Middle frontal gyrus (tissue), 1 donor: Measurements from ENCODE around the gene PHACTR4.
"Not testable (repeated sequence)": the region's sequence is repeated elsewhere in the genome, so short reads cannot be mapped to it uniquely, and the experiment has no call there.

Experiments
- DNase-seq: peaks from one replicate; pipeline ENCODE4 v3.0.0-alpha.2; 2015; ENCODE audit warnings: low spot score; ENCODE audit errors: extremely low spot score

The PHACTR4 gene

DNA sequence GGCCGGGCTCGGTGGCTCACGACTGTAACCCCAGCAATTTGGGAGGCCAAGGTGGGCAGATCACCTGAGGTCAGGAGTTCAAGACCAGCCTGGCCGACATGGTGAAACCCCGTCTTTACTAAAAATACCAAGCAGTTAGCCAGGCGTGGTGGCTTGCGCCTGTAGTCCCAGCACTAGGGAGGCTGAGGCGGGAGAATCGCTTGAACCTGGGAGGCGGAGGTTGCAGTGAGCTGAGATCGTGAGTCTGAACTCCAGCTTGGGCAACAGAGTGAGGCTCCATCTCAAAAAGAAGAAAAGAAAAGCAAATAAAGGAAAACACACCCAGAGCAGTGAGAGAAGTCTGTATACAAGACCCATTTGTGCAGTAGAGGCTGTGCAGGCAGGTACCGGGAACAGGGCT is 151.3 kb downstream of the PHACTR4 start:
- not testable (repeated sequence) for DNase-seq

DNA sequence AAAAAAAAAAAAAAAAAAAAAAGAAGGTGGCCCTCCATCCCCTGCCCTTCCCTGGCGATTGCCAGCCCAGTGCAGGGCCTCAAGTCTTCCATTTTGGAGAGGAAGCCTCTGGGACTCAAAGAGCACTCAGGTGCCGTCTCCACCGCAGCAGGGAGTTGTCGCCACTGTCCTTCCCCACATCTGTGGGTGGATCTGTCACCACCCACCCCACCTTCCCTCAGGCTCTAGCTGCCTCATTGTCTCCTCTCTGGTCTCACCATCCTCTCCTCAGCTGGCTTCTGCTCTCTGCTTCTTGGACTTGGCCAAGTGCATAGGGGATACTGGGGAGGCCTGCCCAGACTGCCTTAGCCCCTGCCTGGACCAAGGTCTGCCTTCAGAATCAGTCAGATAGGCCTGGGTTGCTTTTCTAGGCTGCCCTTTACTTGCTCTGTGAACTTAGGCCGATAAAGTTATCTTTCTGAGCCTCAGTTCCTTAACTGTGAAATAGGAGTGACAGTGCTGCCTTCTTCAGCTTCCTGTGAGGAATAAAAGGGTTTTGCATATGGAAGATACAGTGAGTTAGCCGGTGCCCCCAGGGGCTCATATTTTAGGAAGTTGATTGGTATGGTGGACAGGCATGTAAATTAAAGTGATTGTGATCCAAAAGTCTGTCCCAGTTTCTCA is 152.1 kb downstream of the PHACTR4 start:
- DNase-seq, result no peak

DNA sequence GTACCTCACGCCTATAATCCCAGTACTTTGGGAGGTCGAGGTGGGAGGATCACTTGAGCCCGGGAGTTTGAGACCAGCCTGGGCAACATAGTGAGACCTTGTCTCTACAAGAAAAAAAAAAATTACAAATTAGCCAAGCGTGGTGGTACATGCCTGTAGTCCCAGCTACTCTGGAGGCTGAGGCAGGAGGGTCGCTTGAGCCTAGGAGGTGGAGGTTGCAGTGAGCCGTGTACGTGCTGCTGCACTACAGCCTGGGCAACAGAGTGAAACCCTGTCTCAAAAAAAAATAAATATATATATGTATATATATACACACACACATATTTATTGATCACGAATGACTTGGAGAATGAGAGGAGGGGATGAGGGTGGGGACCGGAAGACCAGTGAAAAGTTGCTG is 153.0 kb downstream of the PHACTR4 start:
- not testable (repeated sequence) for DNase-seq

DNA sequence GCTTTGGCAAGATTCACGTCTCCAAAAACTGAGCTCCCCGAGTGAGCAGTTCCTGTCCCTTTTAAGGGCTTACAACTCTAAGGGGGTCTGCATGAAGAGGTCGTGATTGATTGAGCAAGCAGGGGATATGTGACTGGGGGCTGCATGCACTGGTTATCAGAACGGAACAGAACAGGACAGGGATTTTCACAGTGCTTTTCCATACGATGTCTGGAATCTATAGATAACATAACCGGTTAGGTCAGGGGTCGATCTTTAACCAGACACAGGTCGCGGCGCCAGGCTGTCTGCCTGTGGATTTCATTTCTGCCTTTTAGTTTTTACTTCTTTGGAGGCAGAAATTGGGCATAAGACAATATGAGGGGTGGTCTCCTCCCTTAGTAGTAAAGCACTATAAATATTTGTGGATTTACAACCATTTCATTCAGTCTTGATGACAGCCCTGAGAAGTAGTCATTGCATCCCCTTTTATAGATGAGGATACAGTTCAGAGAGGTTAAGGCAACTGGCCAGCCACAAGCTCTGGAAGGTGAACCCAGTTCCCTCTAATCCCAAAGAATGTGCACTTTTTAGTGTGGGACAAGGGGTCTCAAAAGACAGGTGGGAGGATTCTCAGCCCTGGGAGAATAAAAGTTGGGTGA is 155.6 kb downstream of the PHACTR4 start:
- DNase-seq, result not testable (repeated sequence)

DNA sequence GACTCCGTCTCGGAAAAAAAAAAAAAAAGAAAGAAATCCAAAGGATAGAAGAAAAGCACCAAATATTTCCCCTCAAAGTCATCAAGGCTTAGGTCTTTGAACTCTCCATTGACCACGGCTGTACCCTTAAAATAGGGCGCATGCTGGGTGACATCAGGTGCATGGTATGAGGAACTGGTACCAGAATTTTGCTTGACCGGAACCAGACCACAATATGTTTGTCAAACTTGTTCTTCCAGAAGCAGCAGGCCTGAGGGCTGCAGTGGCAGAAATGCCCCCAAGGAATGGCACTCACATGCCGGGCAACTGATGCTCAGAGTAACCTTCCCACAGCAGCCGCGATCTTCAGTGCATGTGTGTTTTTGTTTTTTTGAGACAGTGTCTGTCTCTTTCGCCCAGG is 157.3 kb downstream of the PHACTR4 start:
- no peak for DNase-seq

DNA sequence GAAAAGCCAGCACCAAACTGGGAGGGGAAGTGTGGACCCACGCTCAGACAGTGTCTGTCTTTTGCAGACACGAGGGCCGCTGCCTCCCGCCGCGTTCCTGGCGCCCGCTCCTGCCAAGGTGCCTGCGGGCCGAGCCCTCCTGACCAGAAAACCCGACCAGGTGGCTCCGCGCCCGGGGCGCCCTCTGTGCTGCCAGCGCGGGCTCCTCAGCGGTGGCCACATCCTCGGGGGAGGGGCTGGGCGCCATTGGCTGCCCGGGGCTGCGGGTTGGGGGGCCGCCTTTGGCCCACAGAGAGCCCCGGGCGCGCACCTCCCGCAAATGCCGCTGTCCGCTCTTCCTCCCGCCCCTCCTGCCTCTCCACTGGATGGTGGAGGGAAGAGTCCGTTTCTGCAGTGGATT is 160.9 kb downstream of the PHACTR4 start:
- DNase-seq, result no peak

DNA sequence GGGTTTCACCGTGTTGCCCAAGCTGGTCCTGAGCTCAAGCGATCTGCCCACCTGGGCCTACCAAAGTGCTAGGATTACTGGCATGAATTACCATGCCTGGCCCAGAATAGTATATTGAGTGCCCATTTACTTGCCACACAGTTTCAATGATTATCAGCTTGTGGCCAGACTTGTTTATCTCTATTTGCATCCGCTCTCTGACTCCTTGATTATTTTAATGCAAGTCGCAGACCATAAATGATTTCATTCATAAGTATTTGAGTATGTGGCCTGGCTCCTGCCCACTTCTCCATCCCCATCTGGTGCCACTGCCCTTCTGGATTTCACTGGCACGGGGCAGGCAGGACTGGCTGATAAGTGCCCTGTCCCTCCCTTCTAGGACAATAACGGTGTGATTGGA is 165.1 kb downstream of the PHACTR4 start:
- no peak for DNase-seq

DNA sequence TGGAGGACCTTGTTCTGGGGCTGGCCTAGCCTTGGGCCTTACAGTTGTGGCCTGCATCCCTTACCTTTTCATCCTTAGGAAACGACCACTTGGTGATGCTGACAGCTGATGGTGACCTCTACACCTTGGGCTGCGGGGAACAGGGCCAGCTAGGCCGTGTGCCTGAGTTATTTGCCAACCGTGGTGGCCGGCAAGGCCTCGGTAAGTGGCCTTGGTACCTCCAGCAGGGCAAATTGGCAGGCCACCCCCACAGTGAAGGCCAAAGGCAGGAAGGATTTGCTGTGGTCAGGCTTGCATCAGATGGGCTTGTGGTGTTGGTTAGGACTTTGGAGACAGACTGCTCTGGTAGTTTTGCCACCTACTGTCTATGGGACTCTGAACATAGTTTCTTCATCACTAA is 165.6 kb downstream of the PHACTR4 start:
- no peak for DNase-seq

DNA sequence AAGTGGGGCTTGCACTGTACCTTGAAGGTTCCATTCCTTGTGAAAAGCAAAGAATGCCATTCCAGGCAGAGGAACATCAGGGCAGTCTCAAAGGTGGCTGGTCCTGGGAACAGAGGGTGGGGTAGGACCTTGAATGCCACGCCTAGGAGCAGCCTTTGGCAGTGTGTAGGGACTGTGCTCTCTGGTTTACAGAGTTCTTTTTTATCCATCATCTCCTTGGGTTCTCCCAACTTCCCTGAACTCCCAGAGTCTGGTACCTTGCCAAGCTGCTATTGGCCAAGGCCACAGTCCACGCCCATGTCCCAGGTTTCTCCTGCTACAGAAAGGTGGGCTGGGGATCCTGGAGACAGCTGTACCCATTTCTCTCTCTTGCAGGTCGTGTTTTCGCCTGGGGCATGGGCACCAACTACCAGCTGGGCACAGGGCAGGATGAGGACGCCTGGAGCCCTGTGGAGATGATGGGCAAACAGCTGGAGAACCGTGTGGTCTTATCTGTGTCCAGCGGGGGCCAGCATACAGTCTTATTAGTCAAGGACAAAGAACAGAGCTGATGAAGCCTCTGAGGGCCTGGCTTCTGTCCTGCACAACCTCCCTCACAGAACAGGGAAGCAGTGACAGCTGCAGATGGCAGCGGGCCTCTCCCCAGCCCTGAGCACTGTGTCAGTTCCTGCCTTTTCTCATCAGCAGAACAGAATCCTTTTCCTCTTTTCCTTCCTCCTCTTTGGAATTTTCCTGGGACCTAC is 168.1 kb downstream of the PHACTR4 start:
- no peak for DNase-seq

DNA sequence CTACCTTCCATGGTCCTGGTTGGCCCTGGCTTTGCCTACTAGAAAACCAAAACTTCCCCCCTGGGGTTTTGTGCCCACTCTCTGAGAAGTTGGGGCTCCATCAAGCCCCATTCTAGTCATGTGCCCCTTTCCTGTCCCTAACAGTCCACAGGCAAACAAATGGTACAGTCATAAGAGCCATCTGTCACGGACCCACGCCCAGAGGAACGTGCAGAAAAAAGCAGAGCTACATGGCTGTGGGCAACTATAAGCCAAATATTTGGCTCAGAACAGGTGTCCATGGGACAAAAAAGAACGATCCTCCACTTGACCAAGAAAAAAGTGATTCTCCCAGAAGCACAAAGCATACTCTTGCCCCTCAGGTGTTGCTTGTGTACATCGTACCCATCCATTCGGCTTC is 168.7 kb downstream of the PHACTR4 start:
- DNase-seq, result no peak

DNA sequence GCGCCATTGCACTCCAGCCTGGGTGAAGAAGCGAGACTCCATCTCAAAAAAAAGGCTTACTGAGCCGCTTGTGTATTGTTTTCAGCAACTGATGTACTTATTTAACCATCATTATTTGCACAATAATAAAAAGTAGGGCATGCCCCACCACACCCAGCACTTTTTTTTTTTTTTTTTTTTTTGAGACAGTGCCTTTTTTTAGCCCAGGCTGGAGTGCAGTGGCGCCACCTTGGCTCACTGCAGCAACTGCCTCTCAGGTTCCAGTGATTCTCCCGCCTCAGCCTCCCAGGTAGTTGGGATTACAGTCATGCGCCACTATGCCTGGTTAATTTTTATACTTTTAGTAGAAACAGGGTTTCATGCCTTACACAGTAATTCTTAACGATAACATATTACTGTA is 171.1 kb downstream of the PHACTR4 start:
- no peak for DNase-seq

DNA sequence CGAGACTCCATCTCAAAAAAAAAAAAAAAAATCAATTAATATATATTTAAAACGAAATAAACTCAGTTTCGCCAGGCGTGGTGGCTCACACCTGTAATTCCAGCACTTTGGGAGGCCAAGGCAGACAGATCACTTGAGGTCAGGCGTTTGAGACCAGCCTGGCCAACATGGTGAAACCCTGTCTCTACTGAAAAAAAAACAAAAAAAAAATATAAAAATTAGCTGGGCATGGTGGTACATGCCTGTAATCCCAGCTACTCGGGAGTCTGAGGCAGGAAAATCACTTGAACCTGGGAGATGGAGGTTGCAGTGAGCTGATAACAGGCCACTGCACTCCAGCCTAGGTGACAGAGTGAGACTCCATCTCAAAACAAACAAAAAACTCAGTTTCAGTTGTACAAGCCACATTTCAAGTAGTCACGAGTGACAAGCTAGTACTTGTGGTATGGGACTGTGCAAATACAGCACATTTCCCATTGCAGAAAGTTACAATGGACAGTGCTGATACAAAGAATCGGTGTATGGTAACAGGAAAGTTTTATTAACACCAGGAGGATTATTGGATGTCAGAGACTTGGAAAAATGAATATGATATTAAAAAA is 172.0 kb downstream of the PHACTR4 start:
- DNase-seq, result not testable (repeated sequence)

DNA sequence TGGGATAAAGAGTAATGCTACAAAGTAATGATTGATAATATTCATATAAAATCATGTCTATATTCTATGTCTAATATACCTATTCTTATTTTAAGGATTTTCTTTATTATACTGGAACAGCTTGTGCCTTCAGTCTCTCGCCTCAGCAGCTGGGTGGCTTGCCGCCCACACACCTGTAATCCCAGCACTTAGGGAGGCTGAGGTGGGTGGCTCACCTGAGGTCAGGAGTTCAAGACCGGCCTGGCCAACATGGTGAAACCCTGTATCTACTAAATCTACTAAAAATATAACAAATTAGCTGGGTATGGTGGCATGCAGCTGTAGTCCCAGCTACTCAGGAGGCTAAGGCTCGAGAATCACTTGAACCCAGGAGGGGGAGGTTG is 175.7 kb downstream of the PHACTR4 start:
- DNase-seq, result no peak

DNA sequence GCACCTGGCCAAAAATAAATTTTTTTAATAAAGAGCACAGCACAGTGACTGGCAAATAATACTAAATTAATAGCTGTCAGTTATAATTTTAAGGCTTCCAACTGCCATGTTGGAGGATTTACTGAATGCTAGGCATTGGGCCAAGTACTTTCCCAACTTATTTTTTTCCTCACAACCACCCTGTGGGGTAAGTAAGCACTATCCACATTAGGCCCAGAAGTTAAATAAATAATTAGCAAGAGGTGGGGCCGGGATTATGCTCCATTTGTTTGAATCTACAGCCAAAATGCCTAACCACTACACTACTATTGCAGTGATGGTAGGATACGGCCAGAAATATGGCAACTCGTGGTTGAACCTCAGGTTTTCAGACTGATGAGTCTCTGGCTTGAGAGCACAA is 178.8 kb downstream of the PHACTR4 start:
- DNase-seq, result no peak
